HG03095 (cell line): ENCODE results near the gene ITGB6.

Experiments
- ATAC-seq: cut with Tn5 transposase; IDR thresholded peaks from one replicate; pipeline ENCODE4 v1.9.1; 2021; ENCODE audit warnings: moderate library complexity; ENCODE audit not compliant: unreplicated experiment

ITGB6 gene, protein sequence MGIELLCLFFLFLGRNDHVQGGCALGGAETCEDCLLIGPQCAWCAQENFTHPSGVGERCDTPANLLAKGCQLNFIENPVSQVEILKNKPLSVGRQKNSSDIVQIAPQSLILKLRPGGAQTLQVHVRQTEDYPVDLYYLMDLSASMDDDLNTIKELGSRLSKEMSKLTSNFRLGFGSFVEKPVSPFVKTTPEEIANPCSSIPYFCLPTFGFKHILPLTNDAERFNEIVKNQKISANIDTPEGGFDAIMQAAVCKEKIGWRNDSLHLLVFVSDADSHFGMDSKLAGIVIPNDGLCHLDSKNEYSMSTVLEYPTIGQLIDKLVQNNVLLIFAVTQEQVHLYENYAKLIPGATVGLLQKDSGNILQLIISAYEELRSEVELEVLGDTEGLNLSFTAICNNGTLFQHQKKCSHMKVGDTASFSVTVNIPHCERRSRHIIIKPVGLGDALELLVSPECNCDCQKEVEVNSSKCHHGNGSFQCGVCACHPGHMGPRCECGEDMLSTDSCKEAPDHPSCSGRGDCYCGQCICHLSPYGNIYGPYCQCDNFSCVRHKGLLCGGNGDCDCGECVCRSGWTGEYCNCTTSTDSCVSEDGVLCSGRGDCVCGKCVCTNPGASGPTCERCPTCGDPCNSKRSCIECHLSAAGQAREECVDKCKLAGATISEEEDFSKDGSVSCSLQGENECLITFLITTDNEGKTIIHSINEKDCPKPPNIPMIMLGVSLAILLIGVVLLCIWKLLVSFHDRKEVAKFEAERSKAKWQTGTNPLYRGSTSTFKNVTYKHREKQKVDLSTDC

DNA sequence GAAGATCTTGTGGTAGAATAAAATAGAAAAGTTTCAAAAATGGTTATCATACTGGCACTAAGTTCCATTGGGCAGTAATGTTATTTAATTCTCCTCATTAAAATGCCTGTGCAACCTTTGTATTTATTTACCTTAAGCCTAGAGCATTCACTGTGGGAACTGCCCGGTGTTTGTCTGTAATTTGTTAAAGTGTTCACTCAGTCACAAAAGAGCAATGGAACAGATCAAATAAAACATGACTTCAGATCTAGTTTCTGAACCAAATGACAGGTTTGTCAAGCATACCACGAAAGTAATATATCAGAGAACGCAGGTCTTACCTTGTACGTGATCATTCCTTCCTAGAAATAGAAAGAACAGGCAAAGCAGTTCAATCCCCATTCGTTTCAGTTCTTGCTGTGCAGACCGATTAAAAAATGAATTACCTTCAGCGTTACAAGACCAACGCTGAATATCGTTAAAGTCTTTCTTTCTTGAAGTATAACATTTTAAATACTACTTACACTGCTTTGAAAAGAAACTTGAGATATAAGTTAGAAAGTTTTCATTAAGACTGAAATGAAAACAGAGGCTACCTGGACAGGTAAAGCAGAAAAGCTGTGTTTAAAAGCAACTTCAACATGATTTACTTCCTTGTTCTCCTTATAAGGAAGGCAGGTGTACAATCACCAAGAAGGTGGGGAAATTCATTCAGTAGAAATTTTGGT lies at the start of gene ITGB6:
ITGB6 (minus strand) TSS at position 590 of the 707 bp plus-strand sequence; CDS start at position 381, 209 bp downstream.
- ATAC-seq: no peak

DNA sequence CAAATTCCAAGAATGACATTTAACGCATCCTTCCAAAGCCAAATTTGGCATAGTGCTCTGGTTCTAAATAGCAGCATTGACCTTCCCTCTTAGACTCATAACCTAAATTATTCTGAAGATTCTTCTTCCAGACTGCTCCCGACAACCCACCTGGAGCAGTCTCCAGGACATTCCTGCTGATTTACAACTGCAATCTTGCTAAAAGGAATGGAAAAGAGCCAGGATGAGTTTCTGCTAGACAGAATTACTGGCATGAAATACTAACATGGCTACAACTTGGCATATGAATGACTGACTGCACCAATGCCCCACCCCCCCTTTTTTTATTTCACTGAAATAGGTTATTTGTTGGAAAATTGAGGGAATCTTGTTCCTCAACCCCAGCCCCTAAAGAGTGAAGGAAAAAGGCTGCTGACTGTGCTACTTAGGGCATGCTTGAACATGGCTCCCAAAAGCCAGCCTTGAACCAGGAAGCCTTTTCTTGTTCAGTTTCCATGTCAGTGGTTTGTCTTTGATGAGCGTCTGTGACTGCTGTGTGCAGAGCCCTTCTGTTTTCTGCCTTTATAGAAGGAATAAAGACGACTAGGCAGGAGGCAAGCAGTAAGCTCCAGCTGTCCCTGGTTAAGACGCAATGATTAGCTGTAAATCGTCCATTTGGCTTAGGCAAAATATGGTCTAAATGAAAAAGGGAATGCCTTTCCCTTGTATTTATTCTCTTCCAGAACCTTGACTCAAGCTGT lies 47.4 kb upstream of the ITGB6 start:
- ATAC-seq: no peak

DNA sequence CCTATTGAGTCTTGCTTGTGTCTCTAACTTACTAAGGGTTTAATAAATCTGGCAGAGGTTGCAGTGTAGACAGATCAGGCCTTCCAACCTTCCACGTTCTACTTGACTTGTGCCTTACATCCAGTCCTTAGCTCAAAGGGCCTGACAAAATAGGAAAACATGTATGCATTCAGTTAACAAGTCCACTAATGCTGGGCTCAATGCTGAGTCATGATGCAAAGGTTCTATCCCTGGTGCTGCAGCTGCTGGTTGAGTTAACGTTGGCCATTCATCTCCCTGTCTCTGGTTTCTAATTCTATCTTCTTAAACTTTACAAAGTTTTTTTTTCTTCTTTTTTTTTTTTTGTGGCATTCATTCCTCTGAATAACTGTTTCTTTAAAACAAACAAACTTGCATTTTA lies 46.3 kb upstream of the ITGB6 start:
- no peak for ATAC-seq

DNA sequence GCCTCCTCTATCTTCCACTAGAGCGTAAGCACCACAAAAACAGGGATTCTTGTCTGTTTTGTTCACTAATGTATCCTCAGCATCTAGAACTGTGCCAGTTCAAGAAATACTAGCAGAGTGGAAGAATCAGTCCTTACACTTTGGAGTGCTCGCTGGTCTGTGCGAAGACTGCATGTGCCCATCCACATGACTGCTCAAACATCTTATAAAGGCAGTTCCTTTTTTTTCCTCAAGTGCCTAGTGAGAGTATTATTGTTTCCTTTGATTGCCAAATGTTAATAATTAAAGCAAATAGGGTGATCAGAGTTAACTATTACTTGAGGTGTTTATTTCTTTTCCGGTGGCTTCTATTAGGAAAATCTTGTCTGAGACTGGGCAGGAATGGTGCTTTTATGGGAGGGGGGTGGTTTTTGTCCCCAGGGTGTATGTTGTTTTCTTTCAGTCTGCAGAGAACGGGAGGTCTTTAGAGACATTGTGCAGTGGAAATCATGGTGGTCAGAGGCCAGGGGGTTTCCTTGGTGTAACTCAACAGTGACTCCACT lies 45.6 kb upstream of the ITGB6 start:
- ATAC-seq: no peak

DNA sequence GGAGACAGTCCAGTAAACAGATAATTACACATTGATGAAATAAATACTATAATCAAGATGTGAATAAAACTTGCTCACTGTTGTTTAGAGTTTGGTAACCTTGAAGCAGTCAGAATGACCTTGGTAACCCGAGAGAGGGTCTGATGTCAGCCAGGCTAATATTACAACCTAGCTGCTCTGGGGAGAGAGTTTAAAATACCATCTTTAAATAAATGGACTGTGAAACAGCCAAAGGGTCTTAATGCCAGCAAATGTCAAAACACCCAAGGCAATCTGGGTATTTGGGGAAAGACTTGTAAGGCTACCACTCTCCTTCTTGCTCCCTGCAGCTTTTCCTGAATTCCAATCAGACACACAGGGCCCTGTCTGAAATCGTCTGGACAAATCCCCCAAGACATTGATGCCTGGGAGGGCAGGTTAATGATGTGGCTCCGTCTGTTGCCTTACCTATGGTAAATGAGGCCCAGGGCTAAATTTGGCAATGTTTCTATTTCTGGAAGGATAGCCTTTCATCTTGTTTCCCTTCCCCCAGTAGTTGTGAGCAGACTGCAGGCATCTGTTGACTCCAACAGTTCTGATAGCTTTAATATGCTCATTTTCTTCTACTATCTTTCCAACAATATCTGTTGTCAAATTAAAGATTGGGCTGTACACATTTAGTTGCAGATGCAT lies 43.0 kb upstream of the ITGB6 start:
- no peak for ATAC-seq

DNA sequence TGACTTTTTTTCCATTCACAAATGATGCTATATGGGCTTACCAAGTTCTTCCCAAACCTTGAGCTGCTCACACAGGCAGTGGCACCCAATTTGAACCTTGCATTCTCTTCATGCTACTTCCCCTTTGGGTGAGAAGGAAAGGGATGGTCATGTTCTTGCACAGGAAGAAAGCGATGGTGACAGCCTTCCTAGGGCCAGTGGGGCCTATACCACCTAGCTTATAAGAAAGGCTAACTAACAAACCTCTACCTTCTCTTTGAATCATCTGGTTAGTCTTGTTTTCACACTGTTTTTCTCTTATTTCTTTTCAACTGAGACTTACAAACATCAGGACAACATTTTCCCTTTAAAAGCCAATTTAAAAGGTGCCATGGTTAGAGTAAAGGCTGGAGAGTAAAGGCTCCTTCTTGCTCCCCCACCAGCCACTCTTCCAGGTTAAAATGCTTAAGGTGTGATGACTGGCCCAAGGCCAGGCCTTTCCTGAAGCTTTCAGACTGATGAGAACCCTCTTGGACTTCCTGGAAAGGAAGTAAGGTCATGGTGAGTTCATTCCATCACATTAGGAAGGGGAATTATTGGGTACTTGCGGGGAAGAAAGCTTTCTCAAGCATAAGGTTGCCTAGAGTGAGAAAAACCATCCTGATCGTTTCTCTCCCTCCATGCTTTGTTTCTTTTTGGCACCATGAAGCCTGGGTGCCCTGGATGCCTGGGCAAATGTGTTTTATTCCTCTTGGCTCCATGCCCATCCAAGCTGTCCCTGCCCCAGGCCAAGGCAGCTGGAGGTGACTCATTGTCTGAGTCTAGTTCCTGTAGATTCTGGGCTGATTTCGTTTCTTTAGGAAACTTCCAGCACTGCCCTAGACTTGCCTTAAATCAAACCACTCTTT lies 41.4 kb upstream of the ITGB6 start:
- no peak for ATAC-seq

DNA sequence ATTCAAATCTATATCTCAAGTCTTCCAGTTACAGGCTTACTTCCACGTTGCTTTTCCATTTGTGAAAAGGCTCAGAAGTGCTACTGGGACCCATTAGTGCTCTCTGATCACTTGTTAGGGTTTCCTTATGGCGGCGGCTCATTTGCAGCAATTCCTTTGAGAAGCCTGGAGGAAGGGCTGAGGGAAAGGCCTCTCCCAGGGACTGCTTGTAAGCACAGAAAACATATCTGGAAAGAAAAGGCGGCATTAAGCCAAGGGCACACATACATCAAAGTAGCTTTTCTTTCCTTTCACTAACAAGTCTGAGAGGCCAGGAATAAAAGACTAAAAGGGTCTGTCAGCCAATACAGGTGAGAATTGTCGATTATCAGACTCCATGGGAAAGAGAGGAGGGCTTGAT lies 39.4 kb upstream of the ITGB6 start:
- ATAC-seq: no peak

DNA sequence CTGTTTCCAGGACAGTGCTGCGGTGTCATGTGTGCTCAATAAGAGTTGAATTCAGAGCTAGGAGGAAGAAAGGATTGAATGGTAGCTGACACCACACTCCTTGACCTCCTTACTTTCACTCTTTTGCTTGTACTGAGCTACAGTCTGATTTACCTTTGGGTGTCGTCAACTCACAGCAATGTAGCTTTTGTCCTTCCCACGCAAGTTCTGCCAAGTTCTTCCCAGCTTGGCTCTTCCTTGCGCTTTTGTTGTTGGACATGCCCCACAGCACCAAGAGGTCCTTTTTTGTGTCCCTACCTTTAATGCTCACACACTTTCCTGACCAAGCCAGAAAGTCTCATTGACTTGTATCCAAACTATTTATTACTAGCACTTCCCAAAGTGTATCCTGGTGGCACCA lies 38.3 kb upstream of the ITGB6 start:
- ATAC-seq: no peak

DNA sequence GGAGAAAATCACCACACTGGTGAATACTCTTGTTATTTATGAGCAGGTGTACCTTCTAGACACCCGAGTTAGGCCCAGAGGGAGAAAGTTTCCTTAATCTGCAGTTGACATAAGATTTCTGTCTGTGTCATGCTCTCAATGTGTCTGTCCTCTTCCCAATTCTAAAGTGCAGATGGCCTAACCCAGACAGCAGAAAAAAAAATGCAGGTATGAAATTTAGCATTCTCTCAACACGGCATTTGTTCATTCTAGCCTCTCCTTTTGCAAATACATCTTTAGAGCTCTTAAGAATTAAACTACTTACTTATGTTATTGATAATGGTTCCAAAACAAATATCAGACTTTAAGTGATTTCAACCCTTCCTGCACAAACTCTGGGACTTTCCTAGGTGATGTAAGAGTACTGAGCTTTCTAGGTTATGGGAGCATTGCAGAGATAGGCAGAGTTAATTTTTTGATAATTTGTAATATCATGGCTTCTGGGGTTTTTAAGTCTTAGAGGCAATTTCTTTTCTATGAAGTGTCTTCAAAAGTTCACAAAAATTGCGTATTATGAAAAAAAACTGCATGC lies 32.9 kb upstream of the ITGB6 start:
- ATAC-seq: no peak

DNA sequence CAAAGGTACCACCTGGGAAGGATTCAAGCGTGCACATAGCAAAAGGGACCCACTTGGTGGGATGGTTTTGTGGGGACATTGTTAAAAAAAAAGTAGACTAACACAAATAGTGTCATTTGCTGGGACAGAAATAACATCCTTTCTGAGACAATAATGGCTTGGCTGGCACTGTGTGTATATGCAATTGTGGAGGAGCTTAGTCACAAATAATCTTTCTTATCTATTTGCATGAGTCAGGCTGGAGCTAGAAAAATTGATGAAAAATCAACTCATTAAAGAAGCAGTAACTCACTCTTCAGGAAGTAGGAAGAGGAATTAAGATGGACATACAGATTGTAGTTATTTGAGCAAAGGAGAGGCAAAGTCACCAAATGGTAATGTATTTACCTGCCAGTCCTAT lies 29.5 kb upstream of the ITGB6 start:
- ATAC-seq: no peak

DNA sequence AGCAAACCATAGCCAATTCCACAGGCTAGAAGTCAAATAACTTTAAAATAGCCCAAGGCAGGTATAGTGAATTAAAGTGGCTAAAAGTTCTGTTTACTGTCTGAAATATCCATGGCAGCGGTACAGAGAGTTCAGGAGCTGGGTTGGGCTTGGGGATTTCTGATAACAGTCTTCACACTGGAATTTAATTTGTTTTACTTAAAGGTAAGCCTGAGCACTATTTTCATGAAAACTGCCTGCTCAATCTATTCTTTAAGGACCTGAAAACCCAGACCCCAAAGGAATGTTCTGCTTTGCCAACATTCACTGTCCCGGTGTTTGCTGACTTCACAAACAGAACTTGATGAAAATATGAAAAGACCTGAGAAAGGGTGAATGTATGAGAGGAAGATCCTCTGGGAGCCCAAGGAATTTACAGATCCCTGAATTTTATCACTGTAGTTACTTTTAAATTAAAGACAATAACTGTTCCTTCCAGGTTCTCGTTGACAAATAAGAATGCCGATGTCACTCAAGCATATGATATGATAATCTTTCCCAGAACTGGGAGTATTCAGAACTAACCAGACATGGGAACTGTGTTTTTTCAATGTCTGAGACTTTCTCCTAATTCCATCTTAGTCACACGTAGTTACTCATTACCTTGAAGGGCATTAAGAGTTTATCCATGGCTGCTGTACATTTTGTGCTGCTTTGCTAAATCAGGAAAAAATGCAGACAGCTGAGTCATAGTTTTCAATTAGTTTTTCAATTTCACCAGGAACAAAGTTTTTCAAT lies 28.3 kb upstream of the ITGB6 start:
- ATAC-seq: no peak

DNA sequence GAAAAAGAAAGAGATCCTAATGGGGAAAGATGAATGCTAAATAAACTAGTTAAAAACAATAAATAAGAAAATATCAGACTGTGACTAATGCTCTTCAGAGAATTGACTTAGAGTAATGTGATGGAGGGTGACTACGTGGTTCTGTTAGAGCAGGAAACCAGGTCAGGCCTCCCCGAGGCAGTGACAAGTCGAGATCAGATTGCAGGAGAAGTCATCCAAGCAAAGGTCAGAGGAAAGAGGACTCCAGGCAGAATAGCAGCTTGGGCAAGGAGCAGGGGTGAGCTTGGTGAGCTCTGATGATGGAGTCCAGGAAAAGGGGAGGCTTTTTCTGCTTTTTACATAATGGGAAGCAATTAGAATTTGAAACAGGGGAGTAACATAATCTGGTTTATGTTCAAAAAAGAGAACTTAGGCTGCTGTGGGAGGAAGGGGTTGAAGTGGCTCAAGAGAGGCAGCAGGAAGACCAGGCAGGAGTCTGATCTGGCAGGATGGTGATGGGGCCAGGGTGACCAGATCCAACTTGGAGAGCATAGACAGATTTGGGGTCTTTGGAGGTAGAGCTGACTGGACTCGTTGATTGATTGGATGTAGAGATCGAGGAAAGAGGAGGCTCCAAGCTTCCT lies 27.3 kb upstream of the ITGB6 start:
- ATAC-seq: no peak

DNA sequence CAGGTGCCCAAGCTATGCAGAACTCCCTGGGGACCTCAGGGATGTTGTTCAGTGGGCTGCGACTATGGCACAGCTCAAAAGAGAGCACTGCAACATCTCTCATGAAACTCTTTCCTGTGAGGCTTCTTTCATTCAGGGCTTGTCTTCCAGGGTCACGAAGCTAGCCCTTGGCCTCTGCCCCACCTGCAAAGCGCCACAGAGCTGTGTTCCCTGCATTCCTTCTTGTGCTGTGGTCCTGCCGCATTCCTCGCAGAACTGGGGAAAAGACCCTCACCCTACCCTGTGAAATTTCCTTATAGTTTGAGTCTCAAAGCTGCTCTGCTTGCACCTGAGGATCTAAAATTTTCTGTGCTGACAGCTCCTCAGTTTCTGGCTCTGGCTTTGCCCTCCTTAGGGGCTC lies 26.3 kb upstream of the ITGB6 start:
- ATAC-seq: no peak

DNA sequence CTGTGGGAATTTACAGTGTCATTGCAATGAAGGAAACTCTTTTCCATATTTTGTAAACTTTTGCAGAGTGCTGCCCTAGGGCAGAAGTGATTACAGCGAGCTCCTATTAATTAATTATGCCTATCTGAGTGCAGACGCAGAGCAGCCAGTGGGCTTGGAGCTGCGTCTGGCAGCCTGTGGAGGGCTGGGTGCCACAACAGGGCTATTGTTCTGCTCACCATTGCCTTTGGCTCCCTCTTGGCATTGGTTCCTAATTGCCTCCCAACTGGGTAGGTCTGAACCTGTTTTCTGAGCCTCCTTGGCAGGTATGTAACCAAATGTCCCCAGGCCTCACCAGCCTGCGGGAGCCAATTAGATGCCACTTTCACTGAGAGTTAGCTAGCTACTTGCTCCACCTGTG lies 25.6 kb upstream of the ITGB6 start:
- no peak for ATAC-seq

DNA sequence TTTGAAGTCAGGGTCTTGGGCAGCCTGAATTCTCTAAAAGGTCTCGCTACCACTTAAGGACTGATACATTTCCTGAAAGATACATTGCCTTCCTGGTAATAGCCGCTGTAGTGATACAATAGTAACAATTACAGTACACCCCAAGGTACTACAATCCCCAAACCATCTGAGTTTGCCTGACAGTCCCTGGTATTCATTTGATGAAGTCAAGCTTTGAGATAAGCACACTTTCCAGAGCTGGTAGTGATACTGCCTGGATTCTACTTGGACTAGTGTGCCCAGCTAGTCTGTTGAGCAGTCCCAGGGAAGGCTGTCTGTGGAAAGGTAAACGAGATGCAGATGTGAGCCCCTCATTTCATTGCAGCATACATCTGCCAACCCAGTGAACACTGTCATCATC lies 24.4 kb upstream of the ITGB6 start:
- peak; percentile 26 for ATAC-seq

DNA sequence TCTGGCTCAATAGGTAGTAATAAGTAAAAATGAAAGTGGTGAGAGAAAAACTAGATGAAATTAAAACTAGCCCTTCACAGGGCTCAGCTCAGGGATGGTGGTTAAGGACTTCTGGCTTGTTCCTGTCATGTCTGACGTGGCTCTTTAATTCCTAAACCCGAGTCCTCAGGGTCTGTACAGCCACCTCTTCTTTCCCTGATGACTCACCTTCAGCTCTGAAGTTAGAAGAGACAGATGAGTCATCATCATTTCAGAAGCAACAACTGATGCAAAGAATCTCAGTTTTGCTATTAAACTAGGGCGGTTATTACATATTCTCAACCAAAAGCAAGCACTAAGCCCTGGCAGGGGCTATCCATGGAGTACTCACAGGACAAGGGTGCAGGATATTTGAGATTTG lies 24.0 kb upstream of the ITGB6 start:
- ATAC-seq: peak; percentile 95

DNA sequence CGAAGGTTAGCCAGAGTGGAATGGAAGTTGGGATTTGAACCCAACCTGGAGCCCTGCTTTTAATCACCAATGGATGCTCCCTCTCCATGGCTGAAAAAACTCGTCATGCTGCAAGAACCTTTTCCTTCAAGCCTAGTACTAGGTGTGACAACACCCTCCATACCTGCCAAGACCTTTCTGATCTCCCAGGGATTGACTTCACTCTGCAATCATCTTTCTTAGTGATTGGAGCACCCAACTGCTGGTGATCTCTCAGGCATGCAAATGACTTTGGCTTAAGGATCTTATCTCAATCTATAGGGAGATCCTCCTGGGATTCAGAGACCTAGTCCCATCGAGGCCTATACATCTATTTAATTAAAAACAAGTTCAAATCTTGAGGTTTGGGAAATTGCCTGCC lies 23.5 kb upstream of the ITGB6 start:
- no peak for ATAC-seq
